OCI-LY7 (cell line): ENCODE results near the gene ENTPD7. TPM values are rescaled to one million over a fixed set of nuclear protein-coding genes. Genes with fewer than 3 reads are reported as not detected.

Experiments
- BruUV-seq: library from RNA; stranded (reverse); fragments of 400-500 nt; replicated peaks from 2 replicates; lab custom pipeline; 2021; lab: Mats Ljungman, UMichigan
- CTCF ChIA-PET: fragments of 300-600 bp; sonication (Branson Sonifier 250); formaldehyde crosslinking; loops from one replicate; lab custom pipeline; 2022; ENCODE audit warnings: antibody characterized with exemption; ENCODE audit not compliant: unreplicated experiment; lab: Charles Lee
- POLR2A ChIA-PET: fragments of 300-600 bp; sonication (Branson Sonifier 250); formaldehyde crosslinking; loops from one replicate; lab custom pipeline; 2022; ENCODE audit warnings: antibody characterized with exemption; lab: Charles Lee
- DNase-seq: peaks from one replicate; pipeline ENCODE4 v3.0.0-alpha.2; 2015; ENCODE audit warnings: low spot score
- H2AFZ ChIP-seq: fragments of 200-600 bp; sonication (generic), shearing (Covaris generic); 2 replicates; pipeline ENCODE4 v1.6.1; 2014; ENCODE audit warnings: mild to moderate bottlenecking, antibody characterized with exemption, low read length, moderate library complexity
- H3K27ac ChIP-seq: fragments of 200-600 bp; sonication (generic); 2 replicates; pipeline ENCODE4 v1.5.1; 2014; ENCODE audit warnings: mixed run types, low read depth, mild to moderate bottlenecking, moderate library complexity, low read length, inconsistent platforms; ENCODE audit not compliant: poor library complexity, severe bottlenecking
- H3K36me3 ChIP-seq: fragments of 200-600 bp; sonication (generic); 2 replicates; pipeline ENCODE4 v1.6.1; 2014; ENCODE audit warnings: mild to moderate bottlenecking, antibody characterized with exemption, low read length, moderate library complexity, mixed read lengths; ENCODE audit not compliant: insufficient read depth
- H3K4me1 ChIP-seq: fragments of 200-600 bp; sonication (generic); 2 replicates; pipeline ENCODE4 v1.5.1; 2014; ENCODE audit warnings: mild to moderate bottlenecking, low read length; ENCODE audit not compliant: insufficient read depth, poor library complexity, severe bottlenecking
- H3K4me2 ChIP-seq: fragments of 200-600 bp; sonication (generic); 2 replicates; pipeline ENCODE4 v1.6.1; 2014; ENCODE audit warnings: mild to moderate bottlenecking, low read length
- H3K4me3 ChIP-seq: fragments of 200-600 bp; sonication (generic); 2 replicates; pipeline ENCODE4 v1.5.1; 2014; ENCODE audit warnings: mild to moderate bottlenecking, low read depth, low read length; ENCODE audit not compliant: poor library complexity, severe bottlenecking
- H3K79me2 ChIP-seq: fragments of 200-600 bp; sonication (generic); 2 replicates; pipeline ENCODE4 v1.6.1; 2016; ENCODE audit warnings: low read depth, mild to moderate bottlenecking, low read length, moderate library complexity, mixed read lengths; ENCODE audit not compliant: insufficient read depth
- H3K9me2 ChIP-seq: fragments of 200-600 bp; sonication (generic); 2 replicates; pipeline ENCODE4 v1.6.1; 2016; ENCODE audit warnings: mild to moderate bottlenecking, low read length, mixed read lengths; ENCODE audit not compliant: insufficient read depth
- H3K9me3 ChIP-seq: fragments of 200-600 bp; sonication (generic); 2 replicates; pipeline ENCODE4 v1.6.1; 2014; ENCODE audit warnings: mild to moderate bottlenecking, mixed run types, low read length, mixed read lengths
- H4K20me1 ChIP-seq: fragments of 200-600 bp; sonication (generic); 2 replicates; pipeline ENCODE4 v1.6.1; 2014; ENCODE audit warnings: mild to moderate bottlenecking, antibody characterized with exemption, low read length, moderate library complexity, mixed read lengths; ENCODE audit not compliant: insufficient read depth
- CTCF ChIP-seq: fragments of 200-600 bp; sonication (generic); conservative IDR thresholded peaks from 2 replicates; pipeline ENCODE4 v1.5.1; 2014; ENCODE audit warnings: mild to moderate bottlenecking, antibody characterized with exemption, low read length, moderate library complexity, mixed read lengths
- EZH2phosphoT487 ChIP-seq: fragments of 200-600 bp; sonication (generic); IDR thresholded peaks from 2 replicates; pipeline ENCODE4 v1.6.1; 2018; ENCODE audit warnings: low read depth, borderline replicate concordance, mild to moderate bottlenecking, mixed run types, antibody characterized with exemption, low read length, moderate library complexity, mixed read lengths
- intact Hi-C: fragments of 100-400 bp; cut with micrococcal nuclease; formaldehyde crosslinking; loops from one replicate; pipeline ENCODE4 v1.10.0; 2022; ENCODE audit not compliant: unreplicated experiment
- total RNA-seq, 2 experiments: library from RNA; depleted of rRNA in 1 of 2; stranded (reverse); fragments of >200 nt in 1 of 2; shearing (Covaris generic) in 1 of 2; gene quantifications; 2 replicates each; pipeline ENCODE4 v1.2.3, GENCODE V29; 2014 to 2022

Gene ENTPD7
- total RNA-seq, 2 experiments from 2014 or later: 3.3 to 7.6 TPM

GRCh38 chr10:99619851-99620710, 39.2 kb upstream of the ENTPD7 start, which contains the start of gene SLC25A28:
TSS of gene SLC25A28 (minus strand) at chr10:99620439. CDS start at chr10:99620335, 104 bp downstream.
- no TSS peak for BruUV-seq
- intact Hi-C loops: loop anchor here (2.0 to 5.0 kb wide), 3 partner anchors 39 to 189 kb away; partner anchors contain the start of genes COX15, CUTC, ENTPD7 and GOT1
- Histone ChIP-seq H3K4me3 (peak within 1 kb of the TSS; percentile 96), H3K9me3 (no peaks in the 10 kb centered on the region), H3K36me3 (peaks cover 15% of the 10 kb centered on the region; the same call in 1 of the 2 replicates), H3K4me1 (peaks cover 25% of the 10 kb centered on the region), H3K9me2 (no peaks in the 10 kb centered on the region), H3K79me2 (peaks cover 29% of the 10 kb centered on the region; the same call in 1 of the 2 replicates), H3K27ac (peak within 1 kb of the TSS; percentile 85), H4K20me1 (peaks cover 20% of the 10 kb centered on the region), H2AFZ (peak within 1 kb of the TSS; percentile 77), H3K4me2 (peak within 1 kb of the TSS; percentile 90)
- CTCF ChIA-PET: interaction anchor here (0.7 kb wide), 1 partner anchor 189 kb away, joined by 3 read pairs; no protein-coding TSS in a partner anchor
- TF ChIP-seq EZH2phosphoT487: no peak
- TF ChIP-seq CTCF: no peak
- peak; percentile 100 for DNase-seq
- POLR2A ChIA-PET: interaction anchor here (0.9 to 1.6 kb wide), 5 partner anchors 45 to 190 kb away, joined by 3 to 7 read pairs (median 3); partner anchors contain the start of gene GOT1

DNA sequence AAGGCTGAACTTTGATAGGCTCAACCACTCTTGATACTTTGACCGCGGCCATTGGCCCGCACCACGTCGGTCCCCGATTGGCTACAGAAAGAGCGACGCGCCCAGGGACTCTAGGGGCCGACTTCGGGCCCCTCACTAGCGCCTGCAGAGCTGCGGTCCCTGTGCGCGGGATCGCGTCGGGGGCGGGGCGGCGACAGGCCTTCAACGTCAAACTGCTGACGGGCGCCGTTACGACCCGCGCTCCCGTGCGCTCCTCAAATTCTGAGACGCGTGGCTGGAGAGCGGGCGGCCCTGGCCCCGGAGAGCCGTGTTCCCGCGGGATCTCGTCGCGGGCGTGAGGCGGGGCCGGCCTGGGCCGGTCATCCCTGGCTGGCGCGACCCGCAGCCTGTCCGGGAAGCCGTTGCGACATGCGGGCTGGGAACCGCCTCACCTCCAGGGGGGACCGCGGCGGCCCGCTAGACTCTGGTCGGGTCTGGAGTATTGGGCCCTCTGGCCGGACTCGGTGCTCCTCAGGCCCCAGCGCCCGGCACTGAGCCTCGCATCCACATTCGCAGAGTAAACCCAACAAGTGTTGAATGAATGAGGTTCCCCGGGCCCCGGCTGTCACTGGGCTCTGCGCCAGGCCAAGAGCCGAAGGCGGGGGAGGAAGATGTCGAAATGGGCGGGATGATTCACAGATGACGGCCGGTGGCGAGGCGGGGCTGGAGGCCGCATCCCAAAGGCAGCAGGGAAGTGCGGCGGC, 38.4 kb upstream of the ENTPD7 start:
- Histone ChIP-seq H3K4me1 (peaks cover 25% of the 10 kb centered on the region), H3K9me3 (no peaks in the 10 kb centered on the region), H3K36me3 (peaks cover 11% of the 10 kb centered on the region; the same call in 1 of the 2 replicates), H4K20me1 (peaks cover 20% of the 10 kb centered on the region), H3K27ac (peak overlapping the region; percentile 85), H3K4me2 (peak overlapping the region; percentile 85), H3K9me2 (no peaks in the 10 kb centered on the region), H2AFZ (peak overlapping the region; percentile 77), H3K4me3 (peak overlapping the region; percentile 96), H3K79me2 (peaks cover 29% of the 10 kb centered on the region; the same call in 1 of the 2 replicates)
- ChIA-PET CTCF (interaction anchor here (0.6 kb wide), 1 partner anchor 273 kb away, joined by 3 read pairs; no protein-coding TSS in a partner anchor), POLR2A (interaction anchor here (0.6 to 1.8 kb wide), 9 partner anchors 14 to 185 kb away, joined by 3 to 13 read pairs (median 3); partner anchors contain the start of genes COX15, CUTC and ENTPD7)
- TF ChIP-seq EZH2phosphoT487: no peak
- no peak; the same call in 1 of the 2 replicates for TF ChIP-seq CTCF
- DNase-seq: peak; percentile 69
- BruUV-seq: no TSS peak
- intact Hi-C loops: loop anchor here (2.0 to 5.0 kb wide), 3 partner anchors 38 to 190 kb away; partner anchors contain the start of genes COX15, CUTC, ENTPD7 and GOT1
